Measurements from ENCODE around the gene RAI14.

The RAI14 gene

GRCh38 chr5:34685485-34686165 lies 29.5 kb downstream of the RAI14 start:
- Histone ChIP-seq H3K9me2 (replicated peaks; ENCODE audit: control insufficient read depth, low read length) (no peaks in the 10 kb centered on the region), H3F3A (ENCODE audit: control insufficient read depth, insufficient read depth) (no peaks in the 10 kb centered on the region), H3K36me3 (ENCODE audit: control insufficient read depth, low read length) (no peaks in the 10 kb centered on the region), H3K4me2 (ENCODE audit: low read length) (no peak overlapping the region), H3K4me3 (ENCODE audit: low read length) (no peak overlapping the region), H3K79me2 (ENCODE audit: control insufficient read depth, low read length) (no peaks in the 10 kb centered on the region), H4K20me1 (ENCODE audit: control insufficient read depth, insufficient read depth, low read depth, low read length) (no peaks in the 10 kb centered on the region), H3K9me3 (ENCODE audit: control insufficient read depth, insufficient read depth, low read length) (no peaks in the 10 kb centered on the region; the same call in 1 of the 2 replicates), H3K4me1 (ENCODE audit: control insufficient read depth, low read length) (no peaks in the 10 kb centered on the region), H3K27me3 (ENCODE audit: control insufficient read depth, low read length) (no peaks in the 10 kb centered on the region), H3K27ac (ENCODE audit: low read depth, low read length) (no peak overlapping the region)
- no peak for TF ChIP-seq CTCF (IDR thresholded peaks at IDR 0.05; ENCODE audit: low read depth, low read length, poor library complexity, severe bottlenecking)
- TF ChIP-seq EZH2phosphoT487 (IDR thresholded peaks at IDR 0.05; ENCODE audit: borderline replicate concordance, low read length), result no peak

GRCh38 chr5:34686762-34687268 lies 30.7 kb downstream of the RAI14 start:
- Histone ChIP-seq H3K4me1 (ENCODE audit: control insufficient read depth, low read length) (no peaks in the 10 kb centered on the region), H3K9me3 (ENCODE audit: control insufficient read depth, insufficient read depth, low read length) (no peaks in the 10 kb centered on the region; the same call in 1 of the 2 replicates), H3K4me3 (ENCODE audit: low read length) (no peak overlapping the region), H3K4me2 (ENCODE audit: low read length) (no peak overlapping the region), H3K27me3 (ENCODE audit: control insufficient read depth, low read length) (no peaks in the 10 kb centered on the region), H3K9me2 (replicated peaks; ENCODE audit: control insufficient read depth, low read length) (no peaks in the 10 kb centered on the region), H3K79me2 (ENCODE audit: control insufficient read depth, low read length) (no peaks in the 10 kb centered on the region), H4K20me1 (ENCODE audit: control insufficient read depth, insufficient read depth, low read depth, low read length) (no peaks in the 10 kb centered on the region), H3F3A (ENCODE audit: control insufficient read depth, insufficient read depth) (no peaks in the 10 kb centered on the region), H3K36me3 (ENCODE audit: control insufficient read depth, low read length) (no peaks in the 10 kb centered on the region), H3K27ac (ENCODE audit: low read depth, low read length) (no peak overlapping the region)
- TF ChIP-seq EZH2phosphoT487 (IDR thresholded peaks at IDR 0.05; ENCODE audit: borderline replicate concordance, low read length) (no peak), CTCF (IDR thresholded peaks at IDR 0.05; ENCODE audit: low read depth, low read length, poor library complexity, severe bottlenecking) (no peak)

DNA sequence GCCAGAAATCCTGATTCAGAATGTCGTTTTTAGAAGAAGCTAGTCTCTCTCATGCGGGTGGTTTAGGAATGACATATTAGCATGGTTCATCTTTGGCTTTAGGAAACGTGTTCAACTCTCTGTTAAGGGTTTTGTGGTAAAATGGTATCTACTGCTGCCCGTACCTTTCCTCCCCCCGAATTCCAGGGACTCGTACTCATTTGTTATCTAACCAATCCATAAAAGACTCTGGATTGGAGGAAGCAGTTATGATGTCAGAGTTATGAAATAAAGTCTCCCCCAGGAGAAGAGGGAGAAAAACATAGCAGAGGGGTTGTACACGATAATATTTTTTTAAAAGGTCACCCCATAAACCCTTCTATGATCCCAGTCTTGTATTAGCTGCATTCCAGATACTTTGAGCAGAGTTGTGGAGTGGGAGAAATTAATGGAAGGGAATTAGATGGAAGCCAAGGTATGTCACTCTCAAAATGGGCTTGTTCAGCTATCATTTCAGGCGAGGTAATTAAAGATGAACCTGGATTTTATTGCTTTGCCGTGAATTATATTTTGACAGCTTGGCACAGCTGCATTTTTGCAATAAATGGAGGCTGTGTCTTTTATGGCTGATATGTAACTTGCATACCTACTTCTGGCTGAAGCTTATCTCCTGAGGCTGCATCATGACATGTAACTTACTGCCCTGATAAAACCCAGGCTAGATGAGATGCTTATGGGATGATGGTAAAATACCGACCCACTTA lies 31.3 kb downstream of the RAI14 start:
- H3K36me3 ChIP-seq (ENCODE audit: control insufficient read depth, low read length), result no peaks in the 10 kb centered on the region
- H3K4me1 ChIP-seq (ENCODE audit: control insufficient read depth, low read length), result no peaks in the 10 kb centered on the region
- no peaks in the 10 kb centered on the region for H3K27me3 ChIP-seq (ENCODE audit: control insufficient read depth, low read length)
- no peak overlapping the region for H3K4me2 ChIP-seq (ENCODE audit: low read length)
- H3K79me2 ChIP-seq (ENCODE audit: control insufficient read depth, low read length), result no peaks in the 10 kb centered on the region
- H3K4me3 ChIP-seq (ENCODE audit: low read length), result no peak overlapping the region
- no peak overlapping the region for H3K27ac ChIP-seq (ENCODE audit: low read depth, low read length)
- no peaks in the 10 kb centered on the region for H4K20me1 ChIP-seq (ENCODE audit: control insufficient read depth, insufficient read depth, low read depth, low read length)
- H3K9me2 ChIP-seq (replicated peaks; ENCODE audit: control insufficient read depth, low read length), result no peaks in the 10 kb centered on the region
- no peak for TF ChIP-seq CTCF (IDR thresholded peaks at IDR 0.05; ENCODE audit: low read depth, low read length, poor library complexity, severe bottlenecking)
- TF ChIP-seq EZH2phosphoT487 (IDR thresholded peaks at IDR 0.05; ENCODE audit: borderline replicate concordance, low read length), result no peak
- H3K9me3 ChIP-seq (ENCODE audit: control insufficient read depth, insufficient read depth, low read length), result no peaks in the 10 kb centered on the region; the same call in 1 of the 2 replicates
- no peaks in the 10 kb centered on the region for H3F3A ChIP-seq (ENCODE audit: control insufficient read depth, insufficient read depth)
